Gastrocnemius medialis (tissue), 4 donors: ENCODE measurements around the gene HFE. TPM values are rescaled to one million over a fixed set of nuclear protein-coding genes. Genes with fewer than 3 reads are reported as not detected.
"Not testable (repeated sequence)": the region's sequence is repeated elsewhere in the genome, so short reads cannot be mapped to it uniquely, and the experiment has no call there.

Experiments used
- ATAC-seq, 2 donors: fragments of 150-250 bp; one replicate each; pipeline ENCODE4 v1.9.1; 2016
- DNase-seq, 2 donors: peaks; one replicate each; pipeline ENCODE4 v3.0.0-alpha.2; 2019
- H3K27ac ChIP-seq, 4 donors: fragments of 200-600 bp; sonication (generic); 1 replicate in 1 of 4; 2 replicates in 3 of 4; pipeline ENCODE4 v1.5.1; 2016 to 2018; ENCODE audit warnings: mild to moderate bottlenecking in 2 of 4, moderate library complexity in 1 of 4
- H3K27me3 ChIP-seq, 3 donors: fragments of 200-600 bp; sonication (generic) in 2 of 3; 1 replicate in 1 of 3; 2 replicates in 2 of 3; pipeline versions ENCODE4 v1.5.1 to v1.6.0; 2016 to 2019; ENCODE audit warnings: mild to moderate bottlenecking in 1 of 3, moderate library complexity in 1 of 3
- H3K36me3 ChIP-seq, 2 donors: fragments of 200-600 bp; sonication (generic) in 1 of 2; one replicate each; pipeline ENCODE4 v1.5.1; 2017 to 2018
- H3K4me1 ChIP-seq, 2 donors: fragments of 200-600 bp; sonication (generic) in 1 of 2; one replicate each; pipeline ENCODE4 v1.5.1; 2016 to 2017; ENCODE audit warnings: mild to moderate bottlenecking in 2 of 2
- H3K4me3 ChIP-seq, 4 donors: fragments of 200-600 bp; sonication (generic) in 3 of 4; 1 replicate in 1 of 4; 2 replicates in 3 of 4; pipeline ENCODE4 v1.5.1; 2016 to 2019; ENCODE audit warnings: mild to moderate bottlenecking in 2 of 4
- H3K9me3 ChIP-seq, 3 donors: fragments of 200-600 bp; sonication (generic) in 2 of 3; 1 replicate in 1 of 3; 2 replicates in 2 of 3; pipeline ENCODE4 v1.5.1; 2016 to 2019
- POLR2A ChIP-seq, 2 donors: fragments of 450-650 bp; IDR thresholded peaks; one replicate each; pipeline ENCODE4 v1.6.1; 2017; ENCODE audit warnings: antibody characterized with exemption in 2 of 2, mild to moderate bottlenecking in 2 of 2, moderate library complexity in 2 of 2
- in situ Hi-C, 4 donors: fragments of 200-750 bp; cut with MboI; loops; one replicate each; pipeline versions ENCODE4 v1.15.0 to v1.8.0; 2017; ENCODE audit warnings: low sequenced_read_pairs in 4 of 4
- intact Hi-C: fragments of 100-400 bp; cut with DNase I; formaldehyde crosslinking; loops from one replicate; pipeline ENCODE4 v1.15.1; 2023; ENCODE audit warnings: low total_unique reads
- total RNA-seq, 4 donors: library from RNA; depleted of rRNA; stranded (reverse); fragments of >200 nt; gene quantifications; one replicate each; pipeline versions ENCODE4 v1.1.0 to v1.2.3, GENCODE V29; 2016
- TF ChIP-seq, protein P1 (sequence below), 5 experiments: fragments of 450-650 bp in 3 of 5; fragments of 200-600 bp in 2 of 5; sonication (generic) in 2 of 5; IDR thresholded peaks in 4 of 5; conservative IDR thresholded peaks in 1 of 5; 1 replicate in 4 of 5; 2 replicates in 1 of 5; pipeline ENCODE4 v1.5.1; 2016 to 2019; ENCODE audit warnings: antibody characterized with exemption in 5 of 5, mild to moderate bottlenecking in 3 of 5, moderate library complexity in 3 of 5

Gene HFE
- total RNA-seq, 4 donors from 2014 or later: 0.10 to 2.0 (median 1.6) TPM

DNA sequence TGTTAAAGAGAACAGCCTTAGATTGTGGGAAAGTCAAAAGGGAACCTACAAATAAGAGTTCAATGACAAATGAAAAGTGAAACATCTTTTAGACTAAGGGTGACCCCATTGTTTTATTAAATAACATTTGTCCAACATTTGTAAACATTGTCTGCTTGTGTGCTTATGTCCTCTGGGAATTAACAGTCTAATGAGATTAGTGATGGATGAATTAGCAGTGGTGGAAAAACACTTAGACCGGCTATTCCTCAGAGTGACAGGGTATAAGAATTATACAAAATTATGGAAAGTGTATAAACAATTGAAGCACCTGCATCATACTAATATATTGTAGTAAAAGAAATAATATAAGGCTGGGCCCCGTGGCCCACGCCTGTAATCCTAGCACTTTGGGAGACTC lies 29.3 kb upstream of the HFE start:
- no peak overlapping the region for H3K27ac ChIP-seq
- no peak for TF ChIP-seq POLR2A (IDR thresholded peaks at IDR 0.05)
- TF ChIP-seq, protein P1, sequence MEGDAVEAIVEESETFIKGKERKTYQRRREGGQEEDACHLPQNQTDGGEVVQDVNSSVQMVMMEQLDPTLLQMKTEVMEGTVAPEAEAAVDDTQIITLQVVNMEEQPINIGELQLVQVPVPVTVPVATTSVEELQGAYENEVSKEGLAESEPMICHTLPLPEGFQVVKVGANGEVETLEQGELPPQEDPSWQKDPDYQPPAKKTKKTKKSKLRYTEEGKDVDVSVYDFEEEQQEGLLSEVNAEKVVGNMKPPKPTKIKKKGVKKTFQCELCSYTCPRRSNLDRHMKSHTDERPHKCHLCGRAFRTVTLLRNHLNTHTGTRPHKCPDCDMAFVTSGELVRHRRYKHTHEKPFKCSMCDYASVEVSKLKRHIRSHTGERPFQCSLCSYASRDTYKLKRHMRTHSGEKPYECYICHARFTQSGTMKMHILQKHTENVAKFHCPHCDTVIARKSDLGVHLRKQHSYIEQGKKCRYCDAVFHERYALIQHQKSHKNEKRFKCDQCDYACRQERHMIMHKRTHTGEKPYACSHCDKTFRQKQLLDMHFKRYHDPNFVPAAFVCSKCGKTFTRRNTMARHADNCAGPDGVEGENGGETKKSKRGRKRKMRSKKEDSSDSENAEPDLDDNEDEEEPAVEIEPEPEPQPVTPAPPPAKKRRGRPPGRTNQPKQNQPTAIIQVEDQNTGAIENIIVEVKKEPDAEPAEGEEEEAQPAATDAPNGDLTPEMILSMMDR (IDR thresholded peaks at IDR 0.05 in 4 of 5, conservative IDR thresholded peaks at IDR 0.05 in 1 of 5): no peak
- peaks cover 11 to 15% of the 10 kb centered on the region in 2 donors for H3K4me1 ChIP-seq
- intact Hi-C loops (loop anchor here (2.0 to 5.0 kb wide), 4 partner anchors 45 to 1074 kb away; a partner anchor contains a TSS), in situ Hi-C loops (loop anchor here in 3 of 4 donors (5.0 kb wide), 2 partner anchors 34 to 44 kb away; a partner anchor contains a TSS)
- H3K36me3 ChIP-seq: no peaks in the 10 kb centered on the region
- no peaks in the 10 kb centered on the region for H3K27me3 ChIP-seq
- H3K9me3 ChIP-seq: no peaks in the 10 kb centered on the region
- ATAC-seq (no peak), DNase-seq (no peak)
- H3K4me3 ChIP-seq: no peak overlapping the region

DNA sequence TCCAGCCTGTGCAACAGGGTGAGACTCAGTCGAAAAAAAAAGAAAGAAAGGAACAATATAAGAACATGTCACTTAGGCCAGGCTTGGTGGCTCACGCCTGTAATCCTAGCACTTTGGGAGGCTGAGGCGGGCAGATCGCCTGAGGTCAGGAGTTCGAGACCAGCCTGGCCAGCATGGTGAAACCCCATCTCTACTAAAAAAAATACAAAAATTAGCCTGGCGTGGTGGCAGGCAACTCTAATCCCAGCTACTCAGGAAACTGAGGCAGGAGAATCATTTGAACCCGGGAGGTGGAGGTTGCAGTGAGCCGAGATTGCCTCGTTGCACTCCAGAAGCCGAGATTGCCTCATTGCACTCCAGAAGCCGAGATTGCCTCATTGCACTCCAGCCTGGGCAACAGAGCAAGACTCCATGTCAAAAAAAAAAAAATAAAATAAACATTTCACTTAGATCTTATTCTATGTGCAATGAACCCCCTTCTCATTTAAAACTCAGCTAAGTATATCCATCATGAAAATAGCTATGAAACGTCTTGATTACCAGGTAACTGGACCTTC lies 28.7 kb upstream of the HFE start:
- intact Hi-C loops: loop anchor here (5.0 kb wide), 3 partner anchors 114 to 1074 kb away; a partner anchor contains a TSS
- in situ Hi-C loops: loop anchor here in 3 of 4 donors (5.0 kb wide), 2 partner anchors 34 to 44 kb away; a partner anchor contains a TSS
- peaks cover 11 to 15% of the 10 kb centered on the region in 2 donors for H3K4me1 ChIP-seq
- not testable (repeated sequence) for DNase-seq, H3K9me3 ChIP-seq, H3K36me3 ChIP-seq, H3K27me3 ChIP-seq, H3K27ac ChIP-seq, H3K4me3 ChIP-seq, ATAC-seq

- intact Hi-C loops (loop anchor here (5.0 kb wide), 3 partner anchors 112 to 1072 kb away; a partner anchor contains a TSS), in situ Hi-C loops (loop anchor here in 3 of 4 donors (5.0 kb wide), 2 partner anchors 32 to 42 kb away; a partner anchor contains a TSS)
- DNase-seq (no peak), ATAC-seq (no peak)
- Histone ChIP-seq H3K27ac (no peak overlapping the region), H3K4me3 (no peak overlapping the region), H3K27me3 (no peaks in the 10 kb centered on the region), H3K36me3 (no peaks in the 10 kb centered on the region), H3K9me3 (no peaks in the 10 kb centered on the region), H3K4me1 (peaks cover 4 to 6% of the 10 kb centered on the region in 2 donors)
- TF ChIP-seq, protein P1 (IDR thresholded peaks at IDR 0.05 in 4 of 5, conservative IDR thresholded peaks at IDR 0.05 in 1 of 5): no peak
Observed at GRCh38 chr6:26059941-26060340, 27.3 kb upstream of the HFE start.

DNA sequence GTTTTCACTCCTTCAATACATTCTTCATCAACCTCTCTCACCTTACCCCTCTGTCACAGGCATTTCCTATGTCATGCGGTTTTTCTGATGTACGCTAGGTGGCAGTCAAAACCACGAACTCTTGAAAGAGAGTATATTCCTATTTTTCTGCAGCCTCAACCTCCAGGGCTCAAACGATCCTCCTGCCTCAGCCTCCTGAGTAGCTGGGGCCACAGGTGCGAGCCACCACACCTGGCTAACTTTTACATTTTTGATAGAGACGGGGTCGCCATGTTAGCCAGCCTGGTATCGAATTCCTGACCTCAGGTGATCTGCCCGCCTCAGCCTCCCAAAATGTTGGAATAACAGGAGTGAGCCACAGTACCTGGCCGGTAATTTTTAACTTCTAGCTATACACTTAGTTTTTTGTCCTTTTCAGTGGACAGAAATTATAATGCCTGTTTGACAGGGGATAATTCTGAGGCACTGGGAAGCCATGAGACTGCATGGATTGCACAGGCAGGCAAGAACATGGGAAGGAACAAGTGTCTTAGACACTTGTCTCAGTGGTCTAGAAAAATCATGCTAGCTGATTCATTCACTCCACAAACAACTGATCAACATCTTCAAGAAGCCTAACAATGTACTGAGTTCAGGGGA lies 22.5 kb upstream of the HFE start:
- H3K9me3 ChIP-seq: no peaks in the 10 kb centered on the region
- ATAC-seq (peak; percentile 28 to 78), DNase-seq (no peak)
- TF ChIP-seq, protein P1 (IDR thresholded peaks at IDR 0.05 in 4 of 5, conservative IDR thresholded peaks at IDR 0.05 in 1 of 5): peak; percentile 62 to 76 (median 66)
- TF ChIP-seq POLR2A (IDR thresholded peaks at IDR 0.05): no peak
- H3K4me3 ChIP-seq: no peak overlapping the region
- no peak overlapping the region for H3K27ac ChIP-seq
- H3K4me1 ChIP-seq: peaks cover 4 to 7% of the 10 kb centered on the region in 2 donors
- no peaks in the 10 kb centered on the region for H3K27me3 ChIP-seq
- intact Hi-C loops (no loop called here), in situ Hi-C loops (no loop called here)
- no peaks in the 10 kb centered on the region for H3K36me3 ChIP-seq

DNA sequence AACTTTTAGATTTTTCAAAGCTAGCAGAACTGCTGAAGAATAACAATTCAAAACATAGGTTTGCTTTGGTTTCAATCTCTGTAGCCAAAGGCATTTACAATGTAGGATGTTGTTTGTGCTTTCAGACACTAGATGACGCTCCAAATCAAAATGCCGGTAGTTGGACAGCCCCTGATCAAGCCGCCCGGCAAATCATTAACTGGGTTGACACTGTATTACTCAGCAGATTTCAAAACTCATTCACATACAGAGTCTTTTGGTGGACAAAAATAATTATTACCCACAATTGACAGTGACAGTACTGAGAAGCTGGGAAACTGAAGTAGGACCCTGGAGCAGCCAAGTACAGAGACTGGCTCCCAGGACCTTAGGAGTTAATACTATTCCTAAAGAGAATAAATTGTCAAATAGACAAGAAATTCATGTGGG lies 21.3 kb upstream of the HFE start:
- in situ Hi-C loops: no loop called here
- Histone ChIP-seq H3K27ac (peak overlapping the region in 2 of 4 donors; percentile 42 to 47), H3K4me3 (peak overlapping the region in 1 of 4 donors; percentile 27), H3K36me3 (no peaks in the 10 kb centered on the region), H3K27me3 (no peaks in the 10 kb centered on the region), H3K9me3 (no peaks in the 10 kb centered on the region), H3K4me1 (peaks cover 4 to 7% of the 10 kb centered on the region in 2 donors)
- intact Hi-C loops: loop anchor here (1.0 kb wide), 1 partner anchor 31 kb away; no protein-coding TSS in a partner anchor
- TF ChIP-seq, protein P1 (IDR thresholded peaks at IDR 0.05 in 4 of 5, conservative IDR thresholded peaks at IDR 0.05 in 1 of 5): peak; percentile 57 to 84 (median 81)
- TF ChIP-seq POLR2A (IDR thresholded peaks at IDR 0.05): no peak
- ATAC-seq (peak; percentile 86 to 95), DNase-seq (peak; percentile 47 to 48)
